ENCODE measurements around the gene ASIC3.
"Not testable (repeated sequence)": the region's sequence is repeated elsewhere in the genome, so short reads cannot be mapped to it uniquely, and the experiment has no call there.

Gene ASIC3

GRCh38 chr7:151047976-151048815 is at the start of gene ASIC3:
Gene ASIC3 (plus strand): TSS chr7:151048531. CDS start chr7:151048886, 355 bp downstream.
- no peak for DNase-seq

DNA sequence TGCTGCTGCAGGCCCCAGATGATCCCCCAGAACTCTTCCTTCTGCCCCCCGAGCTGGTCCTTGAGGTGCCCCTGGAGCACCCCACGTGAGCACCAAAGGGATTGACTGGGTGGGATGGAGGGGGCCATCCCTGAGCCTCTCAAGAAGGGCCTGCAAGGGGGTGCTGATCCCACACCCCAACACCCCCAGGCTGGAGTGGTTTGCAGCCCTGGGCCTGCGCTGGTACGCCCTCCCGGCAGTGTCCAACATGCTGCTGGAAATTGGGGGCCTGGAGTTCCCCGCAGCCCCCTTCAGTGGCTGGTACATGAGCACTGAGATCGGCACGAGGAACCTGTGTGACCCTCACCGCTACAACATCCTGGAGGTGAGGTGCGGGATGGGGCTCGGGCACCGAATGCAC is 49.3 kb upstream of the ASIC3 start:
- no peak for DNase-seq

- DNase-seq = no peak
These were observed 48.7 kb upstream of the ASIC3 start for GRCh38 chr7:150999497-151000230.

GRCh38 chr7:151000897-151001495 is 47.3 kb upstream of the ASIC3 start:
- DNase-seq = no peak

GRCh38 chr7:151001546-151001945 is 46.8 kb upstream of the ASIC3 start:
- no peak for DNase-seq

DNA sequence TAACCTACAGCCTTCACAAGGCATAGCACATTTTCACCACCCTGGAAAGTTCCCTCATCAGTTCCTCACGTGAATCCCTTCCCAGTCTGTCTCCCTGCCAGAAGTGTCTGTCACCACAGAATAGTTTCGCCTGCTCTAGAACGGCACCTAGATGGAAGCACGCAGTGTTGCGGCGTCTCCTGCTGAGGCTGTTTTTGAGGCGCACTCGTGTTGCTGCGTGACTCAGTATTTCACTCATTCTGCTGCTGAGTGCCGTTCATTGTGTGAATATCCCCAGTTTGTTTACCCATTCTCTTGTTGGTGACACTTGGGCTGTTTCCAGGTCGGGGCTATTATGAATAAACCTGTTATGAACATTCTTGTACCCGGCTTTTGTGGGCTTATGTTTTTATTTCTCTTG is 44.8 kb upstream of the ASIC3 start:
- DNase-seq = no peak

DNA sequence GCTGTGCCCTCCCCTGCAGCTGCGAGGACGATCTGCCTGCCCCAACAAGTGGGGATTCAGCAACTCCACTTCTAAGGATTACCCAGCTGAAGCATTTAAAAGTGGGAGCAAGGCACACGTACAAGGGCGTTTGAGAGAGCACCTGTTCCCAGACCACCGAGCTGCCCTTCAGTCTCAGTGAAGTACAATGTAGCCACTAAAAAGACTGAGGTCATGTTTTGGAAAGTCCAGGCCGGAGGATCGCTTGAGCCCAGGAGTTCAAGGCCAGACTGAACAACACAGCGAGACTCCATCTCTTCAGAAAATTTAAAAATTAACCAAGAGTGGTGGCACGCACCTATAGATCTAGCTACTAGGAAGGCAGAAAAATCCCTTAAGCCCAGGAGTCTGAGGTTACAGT is 42.8 kb upstream of the ASIC3 start:
- DNase-seq = no peak

GRCh38 chr7:151006590-151007300 is 41.6 kb upstream of the ASIC3 start:
- DNase-seq = no peak

GRCh38 chr7:151007469-151007898 is 40.8 kb upstream of the ASIC3 start:
- no peak for DNase-seq

DNA sequence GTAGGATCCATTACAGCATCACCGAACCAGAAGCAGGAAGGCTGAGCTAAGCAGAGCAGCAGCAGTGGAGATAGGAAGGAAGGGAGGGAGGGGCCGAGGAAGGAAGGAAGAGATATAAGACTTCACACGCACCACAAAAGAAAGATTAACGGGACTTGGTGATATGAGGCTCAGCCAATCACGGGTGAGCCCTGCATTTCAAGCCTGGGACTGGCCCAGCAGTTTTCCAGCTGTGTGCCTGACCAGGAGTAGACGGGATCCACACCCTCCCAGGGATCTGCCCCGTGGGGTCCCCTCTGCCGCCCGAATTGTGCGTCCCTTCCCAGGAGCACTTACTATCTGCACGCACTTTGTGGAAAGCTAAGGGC is 40.2 kb upstream of the ASIC3 start:
- no peak for DNase-seq

DNA sequence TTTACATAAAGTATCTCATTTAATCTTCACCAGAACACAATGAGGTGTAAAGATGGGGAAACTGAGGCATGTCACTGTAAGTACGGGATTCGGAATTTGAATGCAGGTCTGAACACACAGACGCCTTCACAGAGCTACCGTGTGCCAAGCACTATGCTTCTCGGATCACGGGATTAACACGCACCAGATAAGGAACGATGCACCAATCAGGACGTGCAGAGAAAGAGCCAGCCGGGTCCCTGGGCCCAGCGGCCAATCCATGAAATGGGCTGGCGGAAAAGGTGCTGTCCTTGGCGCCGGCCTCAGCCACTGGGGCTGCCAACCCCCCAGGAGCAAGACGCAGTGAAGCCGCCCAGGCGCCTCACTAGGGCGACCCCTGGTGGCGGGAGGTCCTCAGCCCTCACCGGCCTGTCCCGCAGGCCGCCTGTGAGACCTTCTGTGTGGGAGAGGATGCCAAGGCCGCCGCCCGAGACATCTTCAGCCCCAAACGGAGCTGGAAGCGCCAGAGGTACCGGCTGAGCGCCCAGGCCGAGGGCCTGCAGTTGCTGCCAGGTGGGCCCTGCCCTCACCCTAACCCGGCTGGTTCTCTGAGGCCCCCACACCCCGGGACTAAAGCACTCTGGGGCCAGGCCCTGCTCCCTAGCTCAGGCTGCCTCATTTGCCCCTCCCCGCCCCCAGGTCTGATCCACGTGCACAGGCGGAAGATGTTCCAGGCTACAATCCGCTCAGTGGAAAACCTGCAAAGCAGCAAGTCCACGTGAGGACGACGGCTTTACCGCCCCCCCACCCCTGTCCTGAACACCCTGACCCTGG is 39.6 kb upstream of the ASIC3 start:
- peak; percentile 63 to 72 (median 66) for DNase-seq

- DNase-seq = no peak
These were observed 38.8 kb upstream of the ASIC3 start for GRCh38 chr7:151009327-151010036.

DNA sequence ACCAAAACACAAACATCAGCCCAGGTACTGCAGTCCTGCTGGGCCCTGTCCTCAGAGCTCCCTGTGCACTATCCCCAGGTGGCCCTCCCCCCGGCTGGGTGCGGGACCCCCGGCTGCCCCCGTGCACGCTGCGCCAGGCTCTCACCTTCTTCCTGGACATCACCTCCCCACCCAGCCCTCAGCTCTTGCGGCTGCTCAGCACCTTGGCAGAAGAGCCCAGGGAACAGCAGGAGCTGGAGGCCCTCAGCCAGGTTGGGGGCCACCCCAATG is 38.4 kb upstream of the ASIC3 start:
- DNase-seq = no peak

DNA sequence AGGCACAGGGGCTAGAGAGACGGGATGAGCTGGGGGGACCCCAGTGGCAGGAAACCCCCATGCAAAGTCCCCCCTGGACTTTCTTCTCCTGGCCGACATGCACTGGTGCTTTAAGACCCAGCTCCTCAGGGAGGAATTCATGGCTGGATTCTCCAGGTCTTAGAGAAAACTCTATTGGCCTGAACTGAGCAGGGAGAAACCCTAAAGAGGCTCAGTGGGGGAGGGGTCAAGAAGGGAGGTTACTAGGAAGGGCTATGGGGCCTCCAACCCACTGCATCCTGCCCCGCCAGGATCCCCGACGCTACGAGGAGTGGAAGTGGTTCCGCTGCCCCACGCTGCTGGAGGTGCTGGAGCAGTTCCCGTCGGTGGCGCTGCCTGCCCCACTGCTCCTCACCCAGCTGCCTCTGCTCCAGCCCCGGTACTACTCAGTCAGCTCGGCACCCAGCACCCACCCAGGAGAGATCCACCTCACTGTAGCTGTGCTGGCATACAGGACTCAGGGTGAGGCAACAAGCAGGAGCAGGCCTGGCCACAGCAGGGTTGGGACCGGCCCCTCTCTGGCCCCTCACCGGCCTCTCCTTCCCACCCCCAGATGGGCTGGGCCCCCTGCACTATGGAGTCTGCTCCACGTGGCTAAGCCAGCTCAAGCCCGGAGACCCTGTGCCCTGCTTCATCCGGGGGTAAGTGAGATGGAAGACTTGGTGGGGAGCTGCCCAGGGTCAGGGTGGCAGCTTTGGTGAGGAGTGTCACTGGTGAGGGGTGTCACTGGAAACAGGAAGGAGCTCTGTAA is 37.8 kb upstream of the ASIC3 start:
- no peak for DNase-seq

DNA sequence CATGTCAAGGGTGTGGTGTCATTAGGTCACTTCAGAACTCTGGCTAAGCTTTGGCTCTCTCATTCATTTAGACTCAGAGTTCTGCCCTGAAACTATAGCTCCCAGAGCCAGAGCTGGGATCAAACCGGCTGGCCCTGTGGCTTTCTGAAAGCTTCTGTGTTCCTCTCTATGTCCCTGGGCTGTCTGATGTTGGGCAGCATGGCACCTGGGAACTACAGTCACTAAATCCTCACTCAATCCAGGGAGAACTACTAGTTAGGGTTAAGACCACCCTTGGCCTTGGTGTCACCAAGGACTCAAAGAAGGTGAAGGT is 37.3 kb upstream of the ASIC3 start:
- no peak for DNase-seq

DNA sequence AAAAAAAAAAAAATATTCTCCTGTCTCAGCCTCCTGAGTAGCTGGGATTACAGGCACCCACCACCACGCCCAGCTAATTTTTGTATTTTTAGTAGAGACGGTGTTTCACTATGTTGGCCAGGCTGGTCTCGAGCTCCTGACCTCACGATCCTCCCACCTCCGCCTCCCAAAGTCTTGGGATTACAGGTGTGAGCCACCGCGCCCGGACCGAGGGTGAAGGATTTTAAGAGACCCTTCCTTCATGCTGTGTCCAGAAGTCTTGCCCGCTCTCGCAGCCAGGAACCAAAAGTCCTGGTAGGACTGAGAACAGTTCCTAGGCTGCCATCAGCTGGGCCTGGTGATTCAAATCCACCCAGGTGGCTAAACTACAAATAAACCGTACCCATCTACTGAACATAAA is 36.7 kb upstream of the ASIC3 start:
- DNase-seq = not testable (repeated sequence)

DNA sequence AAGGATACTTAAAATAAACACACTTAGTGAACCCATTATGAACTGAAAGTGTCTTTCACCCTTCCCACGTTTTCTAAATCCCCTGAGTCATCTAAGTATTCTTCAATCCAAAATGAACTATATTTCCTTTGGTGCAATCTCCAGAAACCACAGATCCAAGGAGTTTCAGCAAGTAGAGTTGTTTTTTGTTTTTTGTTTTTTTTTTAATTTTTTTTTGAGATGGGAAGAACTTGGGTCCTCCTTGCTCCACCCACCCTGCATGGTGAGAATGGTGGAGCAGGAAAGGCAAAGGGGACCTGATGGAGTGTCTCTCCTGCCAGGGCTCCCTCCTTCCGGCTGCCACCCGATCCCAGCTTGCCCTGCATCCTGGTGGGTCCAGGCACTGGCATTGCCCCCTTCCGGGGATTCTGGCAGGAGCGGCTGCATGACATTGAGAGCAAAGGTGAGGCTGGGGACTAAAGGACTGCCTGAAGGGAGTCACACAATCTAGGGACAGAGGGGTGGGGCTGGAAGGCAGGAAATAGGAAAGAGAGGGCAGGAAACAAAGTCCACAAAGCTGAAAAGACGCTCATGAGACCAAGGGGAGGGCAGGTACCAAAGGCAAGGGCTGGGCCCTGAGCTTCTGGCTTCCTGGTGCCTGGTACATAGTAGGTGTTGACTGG is 36.2 kb upstream of the ASIC3 start:
- DNase-seq = no peak

- DNase-seq = no peak
These were observed 35.4 kb upstream of the ASIC3 start for GRCh38 chr7:151012911-151013347.

DNA sequence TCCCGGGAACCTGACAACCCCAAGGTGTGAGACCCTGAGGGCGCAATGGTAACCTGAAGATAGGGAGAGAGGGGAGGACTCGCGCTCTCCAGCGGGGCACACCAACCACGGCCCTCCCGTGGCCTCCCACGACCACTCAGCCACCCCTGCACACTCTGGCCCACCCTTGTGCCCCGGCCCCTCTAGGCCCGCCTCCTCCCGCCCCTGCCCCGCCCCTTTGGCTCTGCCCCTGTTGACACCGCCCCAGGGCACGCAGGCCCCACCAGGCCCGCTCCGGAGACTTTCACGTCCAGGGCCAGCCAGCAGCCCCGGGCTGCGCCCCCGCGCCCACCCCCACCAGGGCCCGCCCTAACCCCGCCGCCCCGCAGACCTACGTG is 35.0 kb upstream of the ASIC3 start:
- DNase-seq = no peak

DNA sequence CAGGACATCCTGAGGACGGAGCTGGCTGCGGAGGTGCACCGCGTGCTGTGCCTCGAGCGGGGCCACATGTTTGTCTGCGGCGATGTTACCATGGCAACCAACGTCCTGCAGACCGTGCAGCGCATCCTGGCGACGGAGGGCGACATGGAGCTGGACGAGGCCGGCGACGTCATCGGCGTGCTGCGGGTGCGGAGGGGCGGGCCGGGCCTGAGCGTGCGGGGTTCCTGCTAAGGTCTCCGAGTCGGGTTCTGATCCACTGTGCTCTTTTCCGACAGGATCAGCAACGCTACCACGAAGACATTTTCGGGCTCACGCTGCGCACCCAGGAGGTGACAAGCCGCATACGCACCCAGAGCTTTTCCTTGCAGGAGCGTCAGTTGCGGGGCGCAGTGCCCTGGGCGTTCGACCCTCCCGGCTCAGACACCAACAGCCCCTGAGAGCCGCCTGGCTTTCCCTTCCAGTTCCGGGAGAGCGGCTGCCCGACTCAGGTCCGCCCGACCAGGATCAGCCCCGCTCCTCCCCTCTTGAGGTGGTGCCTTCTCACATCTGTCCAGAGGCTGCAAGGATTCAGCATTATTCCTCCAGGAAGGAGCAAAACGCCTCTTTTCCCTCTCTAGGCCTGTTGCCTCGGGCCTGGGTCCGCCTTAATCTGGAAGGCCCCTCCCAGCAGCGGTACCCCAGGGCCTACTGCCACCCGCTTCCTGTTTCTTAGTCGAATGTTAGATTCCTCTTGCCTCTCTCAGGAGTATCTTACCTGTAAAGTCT is 34.4 kb upstream of the ASIC3 start:
- DNase-seq = peak; percentile 56 to 80 (median 72)

Measured in activated CD4-positive, CD25-positive, alpha-beta regulatory T cell (primary cell).